Endothelial cell (in vitro differentiated cells): ENCODE data around the gene ACAA2. TPM values are rescaled to one million over a fixed set of nuclear protein-coding genes. Genes with fewer than 3 reads are reported as not detected.

ENCODE experiments used
- DNase-seq: peaks from one replicate; pipeline ENCODE4 v3.0.0; 2021; ENCODE audit warnings: low spot score
- H3K27ac Mint-ChIP-seq: one replicate; pipeline ENCODE4 v1.8.0; 2021; ENCODE audit warnings: mixed read lengths, inconsistent platforms; ENCODE audit not compliant: unreplicated experiment
- H3K27me3 Mint-ChIP-seq: one replicate; pipeline ENCODE4 v1.8.0; 2021; ENCODE audit warnings: mild to moderate bottlenecking, moderate library complexity, mixed read lengths, inconsistent platforms; ENCODE audit not compliant: unreplicated experiment
- H3K36me3 Mint-ChIP-seq: one replicate; pipeline ENCODE4 v1.8.0; 2021; ENCODE audit warnings: mild to moderate bottlenecking, low read depth, mixed read lengths, inconsistent platforms; ENCODE audit not compliant: unreplicated experiment
- H3K4me1 Mint-ChIP-seq: one replicate; pipeline ENCODE4 v1.8.0; 2021; ENCODE audit warnings: mild to moderate bottlenecking, mixed read lengths, inconsistent platforms; ENCODE audit not compliant: unreplicated experiment
- H3K4me3 Mint-ChIP-seq: one replicate; pipeline ENCODE4 v1.8.0; 2021; ENCODE audit warnings: mild to moderate bottlenecking, mixed read lengths, inconsistent platforms; ENCODE audit not compliant: unreplicated experiment
- H3K9me3 Mint-ChIP-seq: one replicate; pipeline ENCODE4 v1.8.0; 2021; ENCODE audit warnings: mixed read lengths, inconsistent platforms; ENCODE audit not compliant: unreplicated experiment
- total RNA-seq: library from RNA; stranded (reverse); fragmentation: NEBNext Ultra II Directional; extraction: Animal tissue kit (Norgen Biotek cat#: 25700); gene quantifications from one replicate; pipeline ENCODE4 v1.2.1, GENCODE V29; 2021; ENCODE audit not compliant: unreplicated experiment
- TF ChIP-seq, protein P1 (sequence below): fragments of 200-600 bp; sonication (generic); IDR thresholded peaks from one replicate; pipeline ENCODE4 v1.5.0; 2021; ENCODE audit warnings: antibody characterized with exemption; ENCODE audit not compliant: unreplicated experiment

ACAA2 gene
- total RNA-seq, 1 donor from 2014 or later, result 50.6 TPM

GRCh38 chr18:49845629-49846360, 32.5 kb upstream of the ACAA2 start:
- H3K9me3 Mint-ChIP-seq, result no peaks in the 10 kb centered on the region
- no peaks in the 10 kb centered on the region for H3K36me3 Mint-ChIP-seq
- no peak for DNase-seq
- H3K4me3 Mint-ChIP-seq, result no peak overlapping the region
- peaks cover 8% of the 10 kb centered on the region for H3K4me1 Mint-ChIP-seq
- TF ChIP-seq, protein P1, sequence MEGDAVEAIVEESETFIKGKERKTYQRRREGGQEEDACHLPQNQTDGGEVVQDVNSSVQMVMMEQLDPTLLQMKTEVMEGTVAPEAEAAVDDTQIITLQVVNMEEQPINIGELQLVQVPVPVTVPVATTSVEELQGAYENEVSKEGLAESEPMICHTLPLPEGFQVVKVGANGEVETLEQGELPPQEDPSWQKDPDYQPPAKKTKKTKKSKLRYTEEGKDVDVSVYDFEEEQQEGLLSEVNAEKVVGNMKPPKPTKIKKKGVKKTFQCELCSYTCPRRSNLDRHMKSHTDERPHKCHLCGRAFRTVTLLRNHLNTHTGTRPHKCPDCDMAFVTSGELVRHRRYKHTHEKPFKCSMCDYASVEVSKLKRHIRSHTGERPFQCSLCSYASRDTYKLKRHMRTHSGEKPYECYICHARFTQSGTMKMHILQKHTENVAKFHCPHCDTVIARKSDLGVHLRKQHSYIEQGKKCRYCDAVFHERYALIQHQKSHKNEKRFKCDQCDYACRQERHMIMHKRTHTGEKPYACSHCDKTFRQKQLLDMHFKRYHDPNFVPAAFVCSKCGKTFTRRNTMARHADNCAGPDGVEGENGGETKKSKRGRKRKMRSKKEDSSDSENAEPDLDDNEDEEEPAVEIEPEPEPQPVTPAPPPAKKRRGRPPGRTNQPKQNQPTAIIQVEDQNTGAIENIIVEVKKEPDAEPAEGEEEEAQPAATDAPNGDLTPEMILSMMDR, result no peak
- H3K27ac Mint-ChIP-seq, result no peak overlapping the region
- H3K27me3 Mint-ChIP-seq, result peaks cover 18% of the 10 kb centered on the region

- Mint-ChIP-seq H3K4me1 (peaks cover 8% of the 10 kb centered on the region), H3K36me3 (no peaks in the 10 kb centered on the region), H3K4me3 (no peak overlapping the region), H3K9me3 (no peaks in the 10 kb centered on the region), H3K27ac (no peak overlapping the region), H3K27me3 (peaks cover 17% of the 10 kb centered on the region)
- DNase-seq, result no peak
- TF ChIP-seq, protein P1, result no peak
Measured at GRCh38 chr18:49844903-49845302, 31.6 kb upstream of the ACAA2 start.

DNA sequence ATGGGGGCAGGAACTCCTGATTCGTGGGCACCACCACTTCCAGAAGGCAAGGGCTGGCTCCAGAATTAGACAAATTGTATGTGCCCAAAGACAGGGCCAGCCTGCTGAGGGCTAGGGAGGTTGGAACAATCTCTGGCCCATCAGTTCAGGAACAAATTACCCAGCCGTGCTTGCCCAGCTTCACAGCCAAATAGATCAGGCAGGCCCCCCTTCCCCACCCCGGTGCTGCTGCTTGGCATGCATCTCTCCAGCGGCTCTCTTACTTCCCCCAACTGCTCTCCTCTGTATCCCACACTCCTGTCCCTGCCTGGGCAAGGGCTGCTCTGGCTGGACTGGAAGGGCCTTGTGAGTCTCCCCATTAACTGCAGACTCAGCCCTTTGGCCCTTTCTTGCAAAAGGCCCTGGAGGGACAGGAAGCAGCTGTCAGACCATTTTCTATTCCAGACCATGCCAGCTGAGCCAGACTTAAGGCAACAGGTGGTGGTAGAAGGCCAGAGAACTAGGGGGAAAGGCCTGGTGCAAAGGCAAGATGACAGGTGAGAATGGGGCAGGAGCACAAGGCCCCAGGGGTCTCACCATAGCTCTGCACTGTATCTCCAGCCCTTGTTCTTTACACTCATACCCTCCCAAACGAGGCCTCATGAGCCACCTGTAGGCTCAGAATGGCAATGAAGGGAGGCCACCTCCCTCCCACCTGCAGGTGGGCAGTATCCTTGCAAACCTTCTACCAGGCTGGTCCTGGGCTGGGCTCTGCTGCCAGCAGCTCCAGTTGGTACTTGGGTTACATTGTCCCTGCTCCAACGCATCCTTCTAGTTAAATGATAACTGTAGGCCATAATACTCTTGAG, 30.7 kb upstream of the ACAA2 start:
- H3K36me3 Mint-ChIP-seq, result no peaks in the 10 kb centered on the region
- peaks cover 8% of the 10 kb centered on the region for H3K4me1 Mint-ChIP-seq
- DNase-seq, result no peak
- TF ChIP-seq, protein P1, result no peak
- peaks cover 15% of the 10 kb centered on the region for H3K27me3 Mint-ChIP-seq
- H3K27ac Mint-ChIP-seq, result no peak overlapping the region
- H3K4me3 Mint-ChIP-seq, result no peak overlapping the region
- H3K9me3 Mint-ChIP-seq, result no peaks in the 10 kb centered on the region

GRCh38 chr18:49843131-49843530, 29.8 kb upstream of the ACAA2 start:
- Mint-ChIP-seq H3K4me1 (peaks cover 8% of the 10 kb centered on the region), H3K27ac (no peak overlapping the region), H3K27me3 (peaks cover 9% of the 10 kb centered on the region), H3K9me3 (no peaks in the 10 kb centered on the region), H3K4me3 (no peak overlapping the region), H3K36me3 (no peaks in the 10 kb centered on the region)
- TF ChIP-seq, protein P1, result no peak
- DNase-seq, result no peak

DNA sequence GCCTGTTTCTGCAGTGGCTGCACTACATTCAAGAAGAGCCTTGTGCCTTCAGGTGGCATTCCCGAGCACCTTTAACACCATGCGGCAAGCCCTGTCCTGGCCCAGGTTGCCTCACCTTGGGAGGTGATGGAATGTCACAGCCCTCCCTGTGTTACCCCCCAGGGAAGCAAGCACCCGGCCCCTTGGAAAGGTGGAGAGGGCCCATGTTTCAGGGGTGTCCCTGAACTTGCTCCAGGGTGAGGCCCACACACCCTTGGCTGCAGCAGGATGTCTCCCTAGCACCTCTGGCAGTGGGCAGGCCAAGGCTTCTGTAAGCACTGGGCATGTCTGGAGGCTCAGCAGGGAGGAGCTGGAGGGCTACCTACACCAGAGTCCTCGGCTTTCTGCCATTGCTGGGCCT, 29.3 kb upstream of the ACAA2 start:
- peaks cover 8% of the 10 kb centered on the region for H3K4me1 Mint-ChIP-seq
- DNase-seq, result no peak
- H3K9me3 Mint-ChIP-seq, result no peaks in the 10 kb centered on the region
- TF ChIP-seq, protein P1, result no peak
- no peak overlapping the region for H3K4me3 Mint-ChIP-seq
- no peak overlapping the region for H3K27ac Mint-ChIP-seq
- no peaks in the 10 kb centered on the region for H3K36me3 Mint-ChIP-seq
- H3K27me3 Mint-ChIP-seq, result peaks cover 9% of the 10 kb centered on the region
